HepG2 (cell line): Measurements from ENCODE around the gene ERFL. TPM values are rescaled to one million over a fixed set of nuclear protein-coding genes. Genes with fewer than 3 reads are reported as not detected.

ENCODE experiments used
- CHCHD3 ChIP-seq: sonication (generic); formaldehyde crosslinking; IDR thresholded peaks from 2 replicates; pipeline ENCODE4 v1.8.0; 2022; ENCODE audit warnings: mild to moderate bottlenecking, missing genetic modification reagents, moderate library complexity
- CHD4 ChIP-seq: fragments of 200-600 bp; sonication (generic); IDR thresholded peaks from 2 replicates; pipeline ENCODE4 v1.7.0; 2017; ENCODE audit warnings: mild to moderate bottlenecking, low read length, borderline replicate concordance
- GABPA ChIP-seq, 2 experiments: IDR thresholded peaks; 2 replicates each; pipeline ENCODE4 v1.6.1; 2011 to 2016; ENCODE audit warnings: low read depth in 2 of 2, low read length in 1 of 2, missing biosample characterization in 1 of 2, missing genetic modification characterization in 1 of 2
- HINFP ChIP-seq: sonication (generic); formaldehyde crosslinking; IDR thresholded peaks from 2 replicates; pipeline ENCODE4 v1.4.0; 2020; ENCODE audit warnings: low read depth, mild to moderate bottlenecking, missing genetic modification reagents
- NKX3-1 ChIP-seq: sonication (generic); formaldehyde crosslinking; IDR thresholded peaks from 2 replicates; pipeline ENCODE4 v1.5.0; 2020; ENCODE audit warnings: missing genetic modification reagents
- PTBP1 ChIP-seq: fragments of 200-400 bp; formaldehyde crosslinking; IDR thresholded peaks from 2 replicates; pipeline ENCODE4 v1.6.1; 2018; ENCODE audit warnings: low read length, low read depth; ENCODE audit not compliant: poor library complexity, severe bottlenecking
- SIN3B ChIP-seq: fragments of 150-350 bp; IDR thresholded peaks from 2 replicates; pipeline ENCODE4 v1.6.1; 2014; ENCODE audit warnings: low read length
- SKI ChIP-seq: fragments of 450-650 bp; IDR thresholded peaks from one replicate; pipeline ENCODE4 v1.6.1; 2018; ENCODE audit warnings: mild to moderate bottlenecking; ENCODE audit not compliant: partially characterized antibody
- SMC3 ChIP-seq: IDR thresholded peaks from 2 replicates; pipeline ENCODE4 v1.6.1; 2011; ENCODE audit warnings: low read length, improper control_type of control experiment
- SRSF1 ChIP-seq: fragments of 200-400 bp; formaldehyde crosslinking; optimal IDR thresholded peaks from 2 replicates; pipeline ENCODE3; 2017; ENCODE audit warnings: mild to moderate bottlenecking, low read depth, low read length, moderate library complexity
- SSRP1 ChIP-seq: IDR thresholded peaks from 2 replicates; pipeline ENCODE4 v1.6.1; 2016; ENCODE audit warnings: control low read depth
- THAP11 ChIP-seq: IDR thresholded peaks from 2 replicates; pipeline ENCODE4 v1.6.1; 2016; ENCODE audit warnings: missing biosample characterization, missing genetic modification reagents
- ZBTB1 ChIP-seq: sonication (generic); formaldehyde crosslinking; IDR thresholded peaks from 2 replicates; pipeline ENCODE4 v1.4.0; 2020; ENCODE audit warnings: missing genetic modification reagents, borderline replicate concordance
- ZBTB2 ChIP-seq: sonication (generic); formaldehyde crosslinking; IDR thresholded peaks from 2 replicates; pipeline ENCODE4 v1.8.0; 2022; ENCODE audit warnings: low read depth, missing genetic modification reagents
- ZNF180 ChIP-seq: sonication (generic); formaldehyde crosslinking; IDR thresholded peaks from 2 replicates; pipeline ENCODE4 v1.4.0; 2020; ENCODE audit warnings: low read depth, missing genetic modification reagents, borderline replicate concordance
- ZNF558 ChIP-seq: sonication (generic); formaldehyde crosslinking; IDR thresholded peaks from 2 replicates; pipeline ENCODE4 v1.9.0; 2022; ENCODE audit warnings: mild to moderate bottlenecking, missing genetic modification reagents, borderline replicate concordance
- ZNF687 ChIP-seq: sonication (generic); formaldehyde crosslinking; IDR thresholded peaks from 2 replicates; pipeline ENCODE4 v1.5.1; 2020; ENCODE audit warnings: mild to moderate bottlenecking, missing genetic modification reagents, moderate library complexity
- ZNF777 ChIP-seq: sonication (generic); formaldehyde crosslinking; IDR thresholded peaks from 2 replicates; pipeline ENCODE4 v1.4.0; 2020; ENCODE audit warnings: missing genetic modification reagents
- ZNF883 ChIP-seq: sonication (generic); formaldehyde crosslinking; IDR thresholded peaks from 2 replicates; pipeline ENCODE4 v1.5.1; 2020; ENCODE audit warnings: mild to moderate bottlenecking, missing genetic modification reagents; ENCODE audit errors: not compliant biosample characterization
- ZSCAN25 ChIP-seq: sonication (generic); formaldehyde crosslinking; IDR thresholded peaks from 2 replicates; pipeline ENCODE4 v1.8.0; 2022; ENCODE audit warnings: mild to moderate bottlenecking, missing genetic modification reagents
- polyA plus RNA-seq, 8 experiments: library from polyadenylated mRNA; depleted of rRNA in 3 of 8; stranded (reverse) in 7 of 8; unstranded in 1 of 8; fragments of >200 nt; fragmentation: Illumina TruSeq in 4 of 8; extraction: Trizol in 4 of 8; gene quantifications; 2 replicates each; pipeline versions ENCODE4 v1.2.1 to v1.2.3, GENCODE V29; 2011 to 2016; ENCODE audit warnings: low read depth in 4 of 8, missing spikeins in 1 of 8, mixed read lengths in 1 of 8; ENCODE audit not compliant: insufficient read depth in 1 of 8
- total RNA-seq, 5 experiments: library from RNA; depleted of rRNA; stranded (reverse); fragments of >200 nt; fragmentation: Illumina TruSeq; extraction: Trizol; gene quantifications; 2 replicates each; pipeline ENCODE4 v1.2.3, GENCODE V29; 2016; ENCODE audit warnings: low read depth in 1 of 5

ERFL gene
- total and polyA plus RNA-seq, 2 of the 13 experiments (the other 11 are each of a cell fraction or from before 2014, with no cell fraction given): not detected

GRCh38 chr19:41883821-41884733 lies 44.2 kb downstream of the ERFL start (continued):
- peak; percentile 70 for TF ChIP-seq ZNF687 (CRISPR knock-in tag)
- TF ChIP-seq ZBTB2 (CRISPR knock-in tag): peak; percentile 96
- no peak for TF ChIP-seq PTBP1
- no peak for TF ChIP-seq HINFP (CRISPR knock-in tag)
- no peak for TF ChIP-seq ZBTB1 (CRISPR knock-in tag)
- TF ChIP-seq CHD4: peak; percentile 100; the same call in 1 of the 2 replicates
- peak; percentile 55; the same call in 1 of the 2 replicates for TF ChIP-seq SIN3B
- peak; percentile 66 for TF ChIP-seq SKI
- peak; percentile 62 for TF ChIP-seq GABPA (IDR thresholded peaks at IDR 0.05; ENCODE audit: low read depth, low read length)
- peak; percentile 90 for TF ChIP-seq GABPA (CRISPR knock-in tag; IDR thresholded peaks at IDR 0.05; ENCODE audit: low read depth)
- no peak for TF ChIP-seq SSRP1
- 0 out of 2 replicates have a peak, but pooled peaks have one; percentile 41 for TF ChIP-seq CHCHD3 (CRISPR knock-in tag)
- no peak for TF ChIP-seq SMC3
- TF ChIP-seq NKX3-1 (CRISPR knock-in tag): no peak; the same call in 1 of the 2 replicates
- 0 out of 2 replicates have a peak, but pooled peaks have one; percentile 84 for TF ChIP-seq ZNF558 (CRISPR knock-in tag)
- TF ChIP-seq ZSCAN25 (CRISPR knock-in tag): peak; percentile 78; the same call in 1 of the 2 replicates
- TF ChIP-seq ZNF883 (CRISPR knock-in tag): no peak
- TF ChIP-seq ZNF180 (CRISPR knock-in tag): no peak
- TF ChIP-seq ZNF777 (CRISPR knock-in tag): peak; percentile 73
- no peak for TF ChIP-seq SRSF1
- peak; percentile 96 for TF ChIP-seq THAP11 (CRISPR knock-in tag)
